Keratinocyte (primary cell): Measurements from ENCODE around the gene NFASC. TPM values are rescaled to one million over a fixed set of nuclear protein-coding genes. Genes with fewer than 3 reads are reported as not detected.

Source experiments
- DNase-seq: peaks from one replicate; pipeline ENCODE4 v3.0.0-alpha.2; 2011; ENCODE audit warnings: low read depth, missing footprints, low spot score
- FAIRE-seq: peaks from 2 replicates; lab custom pipeline; 2011; peaks lifted over from hg19 to GRCh38; lab: Jason Lieb, UNC
- H2AFZ ChIP-seq: 2 replicates; pipeline ENCODE4 v1.6.0; 2012; ENCODE audit warnings: low read length, control low read depth, inconsistent platforms; ENCODE audit not compliant: control insufficient read depth
- H3K27ac ChIP-seq: 2 replicates; pipeline ENCODE4 v1.5.1; 2011; ENCODE audit warnings: low read length; ENCODE audit not compliant: control insufficient read depth, insufficient read depth
- H3K27me3 ChIP-seq: 3 replicates; pipeline ENCODE4 v1.6.0; 2011; ENCODE audit warnings: low read length; ENCODE audit not compliant: control insufficient read depth, insufficient read depth; ENCODE audit errors: extremely low read depth
- H3K36me3 ChIP-seq, 2 experiments: 2 replicates in 1 of 2; 3 replicates in 1 of 2; pipeline ENCODE4 v1.5.1; 2011; ENCODE audit warnings: low read length in 2 of 2, mild to moderate bottlenecking in 1 of 2; ENCODE audit not compliant: control insufficient read depth in 2 of 2, insufficient read depth in 2 of 2; ENCODE audit errors: extremely low read depth in 1 of 2
- H3K4me1 ChIP-seq: 3 replicates; pipeline ENCODE4 v1.5.1; 2011; ENCODE audit warnings: low read length; ENCODE audit not compliant: control insufficient read depth, insufficient read depth; ENCODE audit errors: extremely low read depth
- H3K4me2 ChIP-seq: 3 replicates; pipeline ENCODE4 v1.6.0; 2011; ENCODE audit warnings: low read depth, low read length; ENCODE audit not compliant: control insufficient read depth, insufficient read depth; ENCODE audit errors: extremely low read depth
- H3K4me3 ChIP-seq, 3 experiments: fragments of 200-600 bp in 1 of 3; sonication (generic) in 1 of 3; 2 replicates in 2 of 3; 3 replicates in 1 of 3; pipeline ENCODE4 v1.5.1; 2011 to 2016; ENCODE audit warnings: low read length in 3 of 3, mild to moderate bottlenecking in 3 of 3, control low read depth in 2 of 3, inconsistent platforms in 1 of 3, low read depth in 1 of 3, mixed read lengths in 1 of 3, mixed run types in 1 of 3, moderate library complexity in 1 of 3; ENCODE audit not compliant: control insufficient read depth in 2 of 3, insufficient read depth in 2 of 3; ENCODE audit errors: extremely low read depth in 1 of 3
- H3K79me2 ChIP-seq: 2 replicates; pipeline ENCODE4 v1.6.0; 2012; ENCODE audit warnings: low read length; ENCODE audit not compliant: control insufficient read depth, insufficient read depth
- H3K9ac ChIP-seq: 3 replicates; pipeline ENCODE4 v1.6.0; 2011; ENCODE audit warnings: low read length; ENCODE audit not compliant: control insufficient read depth, insufficient read depth; ENCODE audit errors: extremely low read depth
- H3K9me1 ChIP-seq: 3 replicates; pipeline ENCODE4 v1.6.0; 2011; ENCODE audit warnings: low read length; ENCODE audit not compliant: control insufficient read depth, insufficient read depth; ENCODE audit errors: extremely low read depth
- H3K9me3 ChIP-seq: 2 replicates; pipeline ENCODE4 v1.5.1; 2012; ENCODE audit warnings: low read depth, low read length; ENCODE audit not compliant: control insufficient read depth
- H4K20me1 ChIP-seq: 3 replicates; pipeline ENCODE4 v1.6.0; 2011; ENCODE audit warnings: low read length; ENCODE audit not compliant: control insufficient read depth, insufficient read depth; ENCODE audit errors: extremely low read depth
- CTCF ChIP-seq, 3 experiments: IDR thresholded peaks in 1 of 3; conservative IDR thresholded peaks in 1 of 3; optimal IDR thresholded peaks in 1 of 3; 2 replicates in 2 of 3; 3 replicates in 1 of 3; pipeline versions ENCODE3 to v1.5.1; 2011; ENCODE audit warnings: low read length in 3 of 3, mild to moderate bottlenecking in 3 of 3, moderate library complexity in 2 of 3, control low read depth in 1 of 3, inconsistent platforms in 1 of 3; ENCODE audit not compliant: insufficient read depth in 2 of 3; ENCODE audit errors: extremely low read depth in 1 of 3
- EZH2 ChIP-seq: IDR thresholded peaks from one replicate; pipeline ENCODE4 v1.6.1; 2012; ENCODE audit warnings: inconsistent platforms, mild to moderate bottlenecking, low read length, moderate library complexity
- dilution Hi-C: fragments of 300-500 bp; cut with MboI; formaldehyde crosslinking; loops from one replicate; pipeline ENCODE4 v1.7.0; 2020; ENCODE audit warnings: low sequenced_read_pairs; ENCODE audit not compliant: extremely low pct_ligation_motif_present
- polyA plus RNA-seq, 5 experiments: library from polyadenylated mRNA; depleted of rRNA in 3 of 5; stranded (reverse) in 3 of 5; stranded (forward) in 1 of 5; unstranded in 1 of 5; fragments of >200 nt; gene quantifications; 1 replicate in 1 of 5; 2 replicates in 3 of 5; 3 replicates in 1 of 5; pipeline versions ENCODE4 v1.2.1 to v1.2.3, GENCODE V29; 2011 to 2012; ENCODE audit warnings: missing spikeins in 2 of 5, low read depth in 1 of 5, low replicate concordance in 1 of 5

NFASC gene
- polyA plus RNA-seq, 1 donor (not counting 4 experiments of a cell fraction or from before 2014, with no cell fraction given) = 4.3 TPM

GRCh38 chr1:204996981-204997380 lies 126.3 kb downstream of the NFASC start:
- H3K36me3 ChIP-seq = no peaks in the 10 kb centered on the region
- no peak overlapping the region for H3K27ac ChIP-seq
- no peak overlapping the region for H2AFZ ChIP-seq
- no peaks in the 10 kb centered on the region for H3K9me1 ChIP-seq
- H3K4me3 ChIP-seq = no peak overlapping the region
- no peaks in the 10 kb centered on the region for H3K4me1 ChIP-seq
- no peak for FAIRE-seq
- TF ChIP-seq CTCF (optimal IDR thresholded peaks at IDR 0.05 in 1 of 3, IDR thresholded peaks at IDR 0.05 in 1 of 3, conservative IDR thresholded peaks at IDR 0.05 in 1 of 3; ENCODE audit: extremely low read depth in 1 of 3, insufficient read depth in 2 of 3, low read length in 3 of 3) = no peak
- TF ChIP-seq EZH2 = no peak
- no peak overlapping the region for H3K4me2 ChIP-seq
- no peaks in the 10 kb centered on the region for H3K79me2 ChIP-seq
- dilution Hi-C loops = no loop called here
- H3K9ac ChIP-seq = no peak overlapping the region
- DNase-seq = no peak
- no peaks in the 10 kb centered on the region for H4K20me1 ChIP-seq
- H3K27me3 ChIP-seq = peaks cover 9% of the 10 kb centered on the region
- H3K9me3 ChIP-seq = no peaks in the 10 kb centered on the region

- Histone ChIP-seq H3K4me2 (no peak overlapping the region), H4K20me1 (no peaks in the 10 kb centered on the region), H3K4me1 (no peaks in the 10 kb centered on the region), H3K9me3 (no peaks in the 10 kb centered on the region), H3K36me3 (no peaks in the 10 kb centered on the region), H3K27ac (no peak overlapping the region), H3K9ac (no peak overlapping the region), H3K9me1 (no peaks in the 10 kb centered on the region), H3K27me3 (peaks cover 14% of the 10 kb centered on the region), H3K79me2 (no peaks in the 10 kb centered on the region), H3K4me3 (no peak overlapping the region), H2AFZ (no peak overlapping the region)
- TF ChIP-seq CTCF (optimal IDR thresholded peaks at IDR 0.05 in 1 of 3, IDR thresholded peaks at IDR 0.05 in 1 of 3, conservative IDR thresholded peaks at IDR 0.05 in 1 of 3; ENCODE audit: extremely low read depth in 1 of 3, insufficient read depth in 2 of 3, low read length in 3 of 3) (no peak), EZH2 (no peak)
- dilution Hi-C loops = no loop called here
- FAIRE-seq = no peak
- DNase-seq = no peak
These were observed 127.1 kb downstream of the NFASC start for GRCh38 chr1:204997591-204998355.
